OCI-LY7 (cell line): ENCODE results near the gene ENO1. TPM values are rescaled to one million over a fixed set of nuclear protein-coding genes. Genes with fewer than 3 reads are reported as not detected.
"Not testable (repeated sequence)": the region's sequence is repeated elsewhere in the genome, so short reads cannot be mapped to it uniquely, and the experiment has no call there.

Experiments
- BruUV-seq: library from RNA; stranded (reverse); fragments of 400-500 nt; replicated peaks from 2 replicates; lab custom pipeline; 2021; lab: Mats Ljungman, UMichigan
- CTCF ChIA-PET: fragments of 300-600 bp; sonication (Branson Sonifier 250); formaldehyde crosslinking; loops from one replicate; lab custom pipeline; 2022; ENCODE audit warnings: antibody characterized with exemption; ENCODE audit not compliant: unreplicated experiment; lab: Charles Lee
- POLR2A ChIA-PET: fragments of 300-600 bp; sonication (Branson Sonifier 250); formaldehyde crosslinking; loops from one replicate; lab custom pipeline; 2022; ENCODE audit warnings: antibody characterized with exemption; lab: Charles Lee
- DNase-seq: peaks from one replicate; pipeline ENCODE4 v3.0.0-alpha.2; 2015; ENCODE audit warnings: low spot score
- H2AFZ ChIP-seq: fragments of 200-600 bp; sonication (generic), shearing (Covaris generic); 2 replicates; pipeline ENCODE4 v1.6.1; 2014; ENCODE audit warnings: mild to moderate bottlenecking, antibody characterized with exemption, low read length, moderate library complexity
- H3K27ac ChIP-seq: fragments of 200-600 bp; sonication (generic); 2 replicates; pipeline ENCODE4 v1.5.1; 2014; ENCODE audit warnings: mixed run types, low read depth, mild to moderate bottlenecking, moderate library complexity, low read length, inconsistent platforms; ENCODE audit not compliant: poor library complexity, severe bottlenecking
- H3K36me3 ChIP-seq: fragments of 200-600 bp; sonication (generic); 2 replicates; pipeline ENCODE4 v1.6.1; 2014; ENCODE audit warnings: mild to moderate bottlenecking, antibody characterized with exemption, low read length, moderate library complexity, mixed read lengths; ENCODE audit not compliant: insufficient read depth
- H3K4me1 ChIP-seq: fragments of 200-600 bp; sonication (generic); 2 replicates; pipeline ENCODE4 v1.5.1; 2014; ENCODE audit warnings: mild to moderate bottlenecking, low read length; ENCODE audit not compliant: insufficient read depth, poor library complexity, severe bottlenecking
- H3K4me2 ChIP-seq: fragments of 200-600 bp; sonication (generic); 2 replicates; pipeline ENCODE4 v1.6.1; 2014; ENCODE audit warnings: mild to moderate bottlenecking, low read length
- H3K4me3 ChIP-seq: fragments of 200-600 bp; sonication (generic); 2 replicates; pipeline ENCODE4 v1.5.1; 2014; ENCODE audit warnings: mild to moderate bottlenecking, low read depth, low read length; ENCODE audit not compliant: poor library complexity, severe bottlenecking
- H3K79me2 ChIP-seq: fragments of 200-600 bp; sonication (generic); 2 replicates; pipeline ENCODE4 v1.6.1; 2016; ENCODE audit warnings: low read depth, mild to moderate bottlenecking, low read length, moderate library complexity, mixed read lengths; ENCODE audit not compliant: insufficient read depth
- H3K9me2 ChIP-seq: fragments of 200-600 bp; sonication (generic); 2 replicates; pipeline ENCODE4 v1.6.1; 2016; ENCODE audit warnings: mild to moderate bottlenecking, low read length, mixed read lengths; ENCODE audit not compliant: insufficient read depth
- H3K9me3 ChIP-seq: fragments of 200-600 bp; sonication (generic); 2 replicates; pipeline ENCODE4 v1.6.1; 2014; ENCODE audit warnings: mild to moderate bottlenecking, mixed run types, low read length, mixed read lengths
- H4K20me1 ChIP-seq: fragments of 200-600 bp; sonication (generic); 2 replicates; pipeline ENCODE4 v1.6.1; 2014; ENCODE audit warnings: mild to moderate bottlenecking, antibody characterized with exemption, low read length, moderate library complexity, mixed read lengths; ENCODE audit not compliant: insufficient read depth
- CTCF ChIP-seq: fragments of 200-600 bp; sonication (generic); conservative IDR thresholded peaks from 2 replicates; pipeline ENCODE4 v1.5.1; 2014; ENCODE audit warnings: mild to moderate bottlenecking, antibody characterized with exemption, low read length, moderate library complexity, mixed read lengths
- EZH2phosphoT487 ChIP-seq: fragments of 200-600 bp; sonication (generic); IDR thresholded peaks from 2 replicates; pipeline ENCODE4 v1.6.1; 2018; ENCODE audit warnings: low read depth, borderline replicate concordance, mild to moderate bottlenecking, mixed run types, antibody characterized with exemption, low read length, moderate library complexity, mixed read lengths
- intact Hi-C: fragments of 100-400 bp; cut with micrococcal nuclease; formaldehyde crosslinking; loops from one replicate; pipeline ENCODE4 v1.10.0; 2022; ENCODE audit not compliant: unreplicated experiment
- total RNA-seq, 2 experiments: library from RNA; depleted of rRNA in 1 of 2; stranded (reverse); fragments of >200 nt in 1 of 2; shearing (Covaris generic) in 1 of 2; gene quantifications; 2 replicates each; pipeline ENCODE4 v1.2.3, GENCODE V29; 2014 to 2022

ENO1 gene
- total RNA-seq, 2 experiments from 2014 or later: 1,017 to 1,337 TPM

GRCh38 chr1:8831340-8831739 lies 47.1 kb downstream of the ENO1 start:
- BruUV-seq: no TSS peak
- Histone ChIP-seq H3K4me2 (no peak overlapping the region), H3K9me3 (no peaks in the 10 kb centered on the region), H3K4me3 (no peak overlapping the region), H4K20me1 (no peaks in the 10 kb centered on the region), H3K79me2 (no peaks in the 10 kb centered on the region), H3K36me3 (no peaks in the 10 kb centered on the region), H3K9me2 (no peaks in the 10 kb centered on the region), H3K4me1 (peaks cover 9% of the 10 kb centered on the region), H3K27ac (no peak overlapping the region), H2AFZ (no peak overlapping the region)
- DNase-seq: no peak
- CTCF ChIA-PET: no interaction called here
- peak; percentile 28; the same call in 1 of the 2 replicates for TF ChIP-seq CTCF
- TF ChIP-seq EZH2phosphoT487: no peak
- POLR2A ChIA-PET: no interaction called here
- intact Hi-C loops: no loop called here

- H3K4me3 ChIP-seq, BruUV-seq, H2AFZ ChIP-seq, POLR2A ChIA-PET, H3K36me3 ChIP-seq, DNase-seq, H3K79me2 ChIP-seq, H3K9me3 ChIP-seq, H3K9me2 ChIP-seq, H3K27ac ChIP-seq, H4K20me1 ChIP-seq, intact Hi-C loops, H3K4me2 ChIP-seq, H3K4me1 ChIP-seq: not testable (repeated sequence)
- CTCF ChIA-PET: interaction anchor here (0.6 kb wide), 1 partner anchor 217 kb away, joined by 3 read pairs; no protein-coding TSS in a partner anchor
These were observed 47.8 kb downstream of the ENO1 start for GRCh38 chr1:8830732-8831131.

- CTCF ChIA-PET: no interaction called here
- Histone ChIP-seq H3K4me2 (no peak overlapping the region), H3K9me3 (no peaks in the 10 kb centered on the region), H3K36me3 (no peaks in the 10 kb centered on the region), H3K4me1 (peaks cover 17% of the 10 kb centered on the region), H3K4me3 (no peak overlapping the region), H4K20me1 (no peaks in the 10 kb centered on the region), H3K79me2 (no peaks in the 10 kb centered on the region), H3K27ac (no peak overlapping the region), H2AFZ (no peak overlapping the region), H3K9me2 (no peaks in the 10 kb centered on the region)
- intact Hi-C loops: no loop called here
- POLR2A ChIA-PET: no interaction called here
- TF ChIP-seq CTCF (no peak), EZH2phosphoT487 (no peak)
- no TSS peak for BruUV-seq
- no peak for DNase-seq
These were observed 52.5 kb downstream of the ENO1 start for GRCh38 chr1:8825985-8826481.
